ENCODE data around the gene FSIP1.

FSIP1 gene

DNA sequence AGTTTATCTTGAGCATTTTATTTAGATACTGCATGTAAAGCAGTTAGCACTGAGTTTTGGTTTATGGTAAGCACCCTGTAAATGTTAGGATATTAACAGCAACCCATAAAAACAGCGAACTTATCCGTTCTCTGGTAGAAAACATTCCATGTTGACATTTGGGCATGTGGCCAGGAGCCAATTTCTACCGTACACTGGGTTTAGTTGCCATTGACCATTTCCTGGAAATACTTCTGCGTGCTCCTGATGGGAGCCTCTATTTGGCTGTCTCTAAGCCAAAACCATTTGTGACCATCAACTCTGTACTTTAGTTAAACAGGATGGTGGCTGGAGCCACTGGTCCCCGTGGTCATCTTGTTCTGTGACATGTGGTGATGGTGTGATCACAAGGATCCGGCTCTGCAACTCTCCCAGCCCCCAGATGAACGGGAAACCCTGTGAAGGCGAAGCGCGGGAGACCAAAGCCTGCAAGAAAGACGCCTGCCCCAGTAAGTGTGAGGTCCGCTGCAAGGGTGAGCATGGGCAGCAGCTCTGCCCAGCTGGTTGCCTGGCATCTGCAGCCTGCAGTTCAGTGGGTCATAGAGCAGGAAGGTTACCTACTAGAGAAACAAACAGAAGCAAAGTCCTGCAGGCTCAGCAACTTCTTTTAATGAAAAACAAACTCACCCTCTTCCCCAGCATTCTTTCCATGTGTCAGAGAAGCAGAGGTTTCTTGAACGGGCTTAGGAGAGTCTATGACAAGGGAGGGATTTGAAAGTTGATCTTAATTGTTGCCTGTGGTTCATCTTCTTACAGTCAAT lies 194.7 kb downstream of the FSIP1 start:
- TF ChIP-seq, protein P1, sequence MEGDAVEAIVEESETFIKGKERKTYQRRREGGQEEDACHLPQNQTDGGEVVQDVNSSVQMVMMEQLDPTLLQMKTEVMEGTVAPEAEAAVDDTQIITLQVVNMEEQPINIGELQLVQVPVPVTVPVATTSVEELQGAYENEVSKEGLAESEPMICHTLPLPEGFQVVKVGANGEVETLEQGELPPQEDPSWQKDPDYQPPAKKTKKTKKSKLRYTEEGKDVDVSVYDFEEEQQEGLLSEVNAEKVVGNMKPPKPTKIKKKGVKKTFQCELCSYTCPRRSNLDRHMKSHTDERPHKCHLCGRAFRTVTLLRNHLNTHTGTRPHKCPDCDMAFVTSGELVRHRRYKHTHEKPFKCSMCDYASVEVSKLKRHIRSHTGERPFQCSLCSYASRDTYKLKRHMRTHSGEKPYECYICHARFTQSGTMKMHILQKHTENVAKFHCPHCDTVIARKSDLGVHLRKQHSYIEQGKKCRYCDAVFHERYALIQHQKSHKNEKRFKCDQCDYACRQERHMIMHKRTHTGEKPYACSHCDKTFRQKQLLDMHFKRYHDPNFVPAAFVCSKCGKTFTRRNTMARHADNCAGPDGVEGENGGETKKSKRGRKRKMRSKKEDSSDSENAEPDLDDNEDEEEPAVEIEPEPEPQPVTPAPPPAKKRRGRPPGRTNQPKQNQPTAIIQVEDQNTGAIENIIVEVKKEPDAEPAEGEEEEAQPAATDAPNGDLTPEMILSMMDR (IDR thresholded peaks at IDR 0.05; ENCODE audit: insufficient read depth, low read depth, low read length, missing control alignments) = no peak
- DNase-seq (ENCODE audit: low read depth) = peak; percentile 19
- no peak overlapping the region for H3K4me3 ChIP-seq (ENCODE audit: low read length)

DNA sequence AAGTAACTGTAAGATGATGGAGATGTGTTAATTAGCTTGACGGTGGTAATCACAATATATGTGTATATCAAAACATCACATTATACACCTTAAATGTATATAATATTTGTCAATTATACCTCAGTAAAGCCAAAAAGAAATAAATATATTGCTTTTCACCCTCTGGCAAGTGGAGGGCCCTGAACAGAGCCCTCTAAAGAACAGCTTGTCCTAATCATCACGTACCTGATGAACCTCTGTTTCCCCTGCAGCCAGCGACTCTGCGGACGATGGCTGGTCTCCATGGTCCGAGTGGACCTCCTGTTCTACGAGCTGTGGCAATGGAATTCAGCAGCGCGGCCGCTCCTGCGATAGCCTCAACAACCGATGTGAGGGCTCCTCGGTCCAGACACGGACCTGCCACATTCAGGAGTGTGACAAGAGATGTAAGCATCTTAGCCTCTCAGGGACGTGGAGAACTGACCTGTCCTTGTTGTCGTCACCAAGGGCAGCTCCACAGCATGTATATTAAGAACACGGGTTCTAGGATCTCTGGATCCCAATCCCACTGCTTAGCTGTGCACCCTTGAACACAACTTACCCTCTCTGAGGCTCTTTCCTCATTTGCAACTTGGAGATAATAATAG lies 195.4 kb downstream of the FSIP1 start:
- DNase-seq (ENCODE audit: low read depth) = peak; percentile 12
- H3K4me3 ChIP-seq (ENCODE audit: low read length) = no peak overlapping the region
- TF ChIP-seq, protein P1 (IDR thresholded peaks at IDR 0.05; ENCODE audit: insufficient read depth, low read depth, low read length, missing control alignments) = no peak

DNA sequence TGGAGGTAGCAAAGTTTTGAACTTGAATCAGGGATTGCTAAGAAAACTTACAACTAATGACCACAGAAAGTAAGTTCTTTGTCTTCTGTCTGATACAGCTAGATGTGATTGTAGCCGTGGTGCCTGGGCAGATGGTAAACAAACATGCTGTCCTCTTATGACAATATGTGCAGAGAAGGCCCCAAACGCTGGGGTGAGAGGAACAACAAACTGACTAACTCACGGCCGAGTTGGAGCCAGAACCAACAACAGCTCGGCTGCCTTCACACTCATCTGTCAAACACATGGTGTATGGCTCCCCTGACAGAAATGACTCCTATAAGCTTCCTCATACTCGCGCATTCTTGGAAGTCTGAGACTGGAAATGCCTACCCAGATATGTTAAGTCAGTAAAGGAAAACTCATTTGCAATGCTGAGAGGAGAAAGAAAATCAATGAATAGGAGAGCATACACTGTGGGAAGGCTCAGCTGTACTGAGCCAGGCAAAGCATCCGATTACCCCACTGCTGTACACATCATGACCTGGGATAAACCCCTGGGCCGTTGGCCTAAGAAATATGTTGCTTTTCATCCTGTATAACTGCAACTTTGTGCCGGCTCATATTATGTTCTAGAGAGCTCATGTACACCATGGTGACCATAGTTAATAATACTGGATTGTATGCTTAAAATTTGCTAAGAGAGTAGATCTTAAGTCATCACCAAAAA lies 196.1 kb downstream of the FSIP1 start:
- DNase-seq (ENCODE audit: low read depth) = peak; percentile 48
- H3K4me3 ChIP-seq (ENCODE audit: low read length) = no peak overlapping the region

DNA sequence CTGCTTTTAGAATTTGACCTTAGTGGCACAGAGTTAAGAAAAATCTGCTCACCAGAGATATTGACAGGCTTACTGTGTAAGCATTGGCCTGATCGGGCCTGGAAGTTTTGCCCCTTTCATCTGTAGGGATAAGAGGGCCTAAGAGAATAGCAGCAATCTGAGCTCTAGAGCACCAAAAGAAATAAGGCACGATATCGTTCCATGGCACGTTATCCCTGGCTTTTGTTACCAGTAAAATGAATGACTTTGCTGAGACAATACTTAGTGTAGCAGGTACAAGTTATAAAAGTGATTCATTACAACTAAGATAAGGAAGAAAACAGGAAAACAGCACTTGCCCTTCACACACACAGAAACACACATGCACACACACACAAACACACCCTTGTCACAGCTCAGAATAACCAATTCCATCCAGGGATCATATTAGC lies 196.8 kb downstream of the FSIP1 start:
- no peak overlapping the region for H3K4me3 ChIP-seq (ENCODE audit: low read length)
- peak; percentile 7 for DNase-seq (ENCODE audit: low read depth)
- TF ChIP-seq, protein P1 (IDR thresholded peaks at IDR 0.05; ENCODE audit: insufficient read depth, low read depth, low read length, missing control alignments) = no peak

More for the DNA sequence above, 196.1 kb downstream of the FSIP1 start:
- TF ChIP-seq, protein P1 (IDR thresholded peaks at IDR 0.05; ENCODE audit: insufficient read depth, low read depth, low read length, missing control alignments) = no peak

DNA sequence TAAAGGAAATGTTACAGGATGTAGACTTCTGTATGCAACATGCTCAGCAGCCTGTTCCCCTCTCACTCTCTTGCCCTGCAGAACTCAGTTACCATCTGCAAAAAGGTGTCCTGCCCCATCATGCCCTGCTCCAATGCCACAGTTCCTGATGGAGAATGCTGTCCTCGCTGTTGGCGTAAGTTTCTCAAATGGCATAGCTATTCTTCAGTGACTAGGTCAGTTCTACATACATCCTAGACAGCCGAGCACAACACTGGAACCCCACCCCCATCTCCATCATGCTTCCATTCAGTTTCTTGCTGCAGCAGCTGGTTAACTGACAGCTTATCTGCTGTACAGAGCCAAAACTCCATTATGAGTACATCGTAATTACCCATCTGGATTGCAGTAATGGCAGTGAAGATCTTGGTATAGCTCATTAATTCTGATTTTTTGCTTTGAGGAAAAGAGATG lies 197.2 kb downstream of the FSIP1 start:
- no peak overlapping the region for H3K4me3 ChIP-seq (ENCODE audit: low read length)
- peak; percentile 31 for DNase-seq (ENCODE audit: low read depth)
- TF ChIP-seq, protein P1 (IDR thresholded peaks at IDR 0.05; ENCODE audit: insufficient read depth, low read depth, low read length, missing control alignments) = no peak

DNA sequence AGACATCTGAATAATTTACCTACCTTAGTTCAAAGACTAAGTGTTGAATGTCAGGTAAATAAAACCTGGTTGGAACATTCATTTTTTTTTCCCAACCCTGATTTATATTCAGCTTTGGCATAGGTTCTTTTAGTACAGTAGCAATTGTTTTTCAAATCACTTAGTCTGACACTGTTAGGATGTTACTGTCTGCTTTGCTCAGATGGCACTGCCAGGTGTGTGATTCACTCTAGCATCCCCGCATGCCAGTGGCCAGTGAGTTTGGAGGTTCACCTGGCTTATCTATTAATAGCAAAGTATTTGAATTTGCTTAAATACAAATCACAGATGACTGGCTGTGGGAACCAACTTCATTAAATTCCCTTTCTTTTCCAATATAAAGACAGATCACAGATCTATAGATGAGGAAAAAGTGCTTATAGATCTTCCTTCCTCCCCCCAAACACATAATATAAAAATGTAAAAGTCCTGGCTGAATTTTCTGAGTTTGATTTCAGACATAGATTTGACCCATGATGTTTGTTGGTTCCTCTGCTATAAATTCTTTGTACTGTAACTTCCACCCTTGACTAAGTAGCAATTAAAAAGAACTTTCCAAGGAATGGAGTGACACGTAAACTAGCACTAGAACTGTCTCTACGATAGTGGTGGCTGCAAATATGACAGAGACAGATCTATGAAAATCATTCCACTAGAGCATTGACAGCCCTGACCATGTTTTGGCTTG lies 197.8 kb downstream of the FSIP1 start:
- peak; percentile 21 for DNase-seq (ENCODE audit: low read depth)
- TF ChIP-seq, protein P1 (IDR thresholded peaks at IDR 0.05; ENCODE audit: insufficient read depth, low read depth, low read length, missing control alignments) = no peak
- H3K4me3 ChIP-seq (ENCODE audit: low read length) = no peak overlapping the region

Data from epithelial cell of esophagus (primary cell).